T-helper 1 cell treated with Interleukin-12 subunit alpha and Interleukin-12 subunit beta and Interleukin-4 antibody, amounts not matched to agents 30 ng/mL and 1 ng/mL, for 36 hours (primary cell): ENCODE measurements around the gene CNIH1. TPM values are rescaled to one million over a fixed set of nuclear protein-coding genes. Genes with fewer than 3 reads are reported as not detected.
"Not testable (repeated sequence)": the region's sequence is repeated elsewhere in the genome, so short reads cannot be mapped to it uniquely, and the experiment has no call there.

Source experiments
- intact Hi-C: fragments of 100-400 bp; cut with micrococcal nuclease; formaldehyde crosslinking; loops from one replicate; pipeline ENCODE4 v1.15.1; 2024
- total RNA-seq: library from RNA; stranded (reverse); gene quantifications from 2 replicates; pipeline ENCODE4 v1.2.3, GENCODE V29; 2022

CNIH1 gene
- total RNA-seq, 1 donor from 2014 or later: 77.3 TPM

- intact Hi-C loops: loop anchor here (1.0 kb wide), 1 partner anchor 39 kb away; no protein-coding TSS in a partner anchor
These were observed 5.6 kb downstream of the CNIH1 start for GRCh38 chr14:54435500-54435981.

- intact Hi-C loops: no loop called here
These were observed 12.6 kb downstream of the CNIH1 start for GRCh38 chr14:54428527-54428926.

DNA sequence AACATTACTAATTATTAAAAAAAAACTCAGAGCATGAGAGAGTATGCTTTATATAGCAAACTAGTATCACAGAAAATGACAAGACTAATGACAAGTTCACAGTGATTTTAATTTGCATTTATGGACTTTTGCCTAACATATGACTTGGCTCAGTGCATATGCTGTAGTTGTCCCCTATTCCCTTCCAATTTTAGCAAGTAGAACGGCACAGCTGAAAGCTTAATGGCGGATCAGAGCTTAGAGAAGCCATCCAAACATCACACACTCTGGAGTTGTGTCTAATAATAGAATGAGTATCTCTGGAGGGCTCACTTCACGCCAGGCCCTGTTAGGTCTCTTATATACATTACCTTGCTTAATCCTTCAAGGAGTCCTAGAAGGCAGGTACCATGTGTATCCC, 13.3 kb downstream of the CNIH1 start:
- intact Hi-C loops: no loop called here

DNA sequence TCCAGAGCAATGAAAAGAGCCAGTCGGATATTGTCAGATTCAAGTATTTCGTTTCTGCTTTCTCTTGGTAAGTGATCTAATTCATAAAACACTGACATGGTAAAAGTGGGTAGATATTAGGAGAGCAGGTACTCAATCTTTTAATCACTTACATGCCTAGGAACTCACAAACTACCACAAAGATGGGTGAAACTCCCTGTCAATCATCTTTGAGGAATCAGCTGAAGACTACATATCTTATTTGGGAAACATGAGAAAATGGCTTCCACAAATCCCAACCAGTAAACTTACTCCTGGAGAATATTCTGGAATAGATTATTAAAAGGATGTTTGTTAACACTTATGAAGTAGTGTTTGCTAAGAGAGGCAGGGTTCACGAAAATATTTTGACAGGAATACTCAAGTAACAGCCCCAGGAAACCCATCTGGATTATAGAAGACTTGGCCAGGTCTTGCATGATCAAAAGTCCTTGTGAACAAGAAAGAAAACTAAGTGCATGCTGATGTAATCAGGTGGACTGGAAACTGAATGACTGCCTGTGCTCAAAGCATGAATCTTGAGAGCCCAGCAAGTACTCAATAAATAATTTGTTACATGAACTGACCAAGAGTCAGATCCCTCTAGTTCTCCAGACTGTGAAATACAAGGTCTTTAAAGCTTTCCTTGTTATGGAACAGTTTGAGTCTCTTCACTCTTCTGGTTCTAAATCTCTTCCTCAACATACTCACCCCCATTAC, 15.5 kb downstream of the CNIH1 start:
- intact Hi-C loops: no loop called here

- intact Hi-C loops: no loop called here
These were observed 16.1 kb downstream of the CNIH1 start for GRCh38 chr14:54425068-54425467.

GRCh38 chr14:54424479-54424901, 16.7 kb downstream of the CNIH1 start:
- intact Hi-C loops: no loop called here

DNA sequence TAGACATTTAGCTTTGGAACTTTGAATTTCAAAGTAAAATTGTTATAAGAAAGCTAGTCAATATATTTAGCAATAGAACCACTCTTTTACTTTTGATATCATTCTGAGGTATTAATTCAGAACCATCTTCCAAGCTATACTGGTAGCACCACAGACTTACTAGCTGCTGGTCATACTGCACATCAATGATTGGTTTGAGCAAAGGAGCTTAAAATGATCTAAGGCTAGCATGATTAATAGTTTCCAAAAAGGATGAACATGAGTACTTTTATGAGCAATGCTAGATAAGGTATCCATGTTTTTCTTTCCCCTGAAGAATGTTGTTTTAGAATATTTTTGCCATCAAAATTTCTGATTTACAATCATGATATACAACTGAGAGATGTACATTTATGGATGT, 17.2 kb downstream of the CNIH1 start:
- intact Hi-C loops: no loop called here

- intact Hi-C loops: loop anchor here (1.0 kb wide), 1 partner anchor 11 kb away; no protein-coding TSS in a partner anchor
These were observed 20.6 kb downstream of the CNIH1 start for GRCh38 chr14:54420478-54421142.

DNA sequence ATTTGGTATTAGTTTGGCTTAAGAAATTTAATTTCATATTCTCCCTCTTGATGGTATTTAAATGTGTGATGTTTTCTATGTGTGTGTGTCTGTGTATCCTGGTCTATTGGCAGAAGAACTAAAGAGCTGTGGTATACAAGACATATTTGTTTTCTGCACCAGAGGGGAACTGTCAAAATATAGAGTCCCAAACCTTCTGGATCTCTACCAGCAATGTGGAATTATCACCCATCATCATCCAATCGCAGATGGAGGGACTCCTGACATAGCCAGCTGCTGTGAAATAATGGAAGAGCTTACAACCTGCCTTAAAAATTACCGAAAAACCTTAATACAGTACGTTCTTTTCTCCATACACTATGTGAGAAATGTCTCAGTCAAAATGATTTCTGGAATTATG, 29.8 kb downstream of the CNIH1 start:
- intact Hi-C loops: no loop called here

DNA sequence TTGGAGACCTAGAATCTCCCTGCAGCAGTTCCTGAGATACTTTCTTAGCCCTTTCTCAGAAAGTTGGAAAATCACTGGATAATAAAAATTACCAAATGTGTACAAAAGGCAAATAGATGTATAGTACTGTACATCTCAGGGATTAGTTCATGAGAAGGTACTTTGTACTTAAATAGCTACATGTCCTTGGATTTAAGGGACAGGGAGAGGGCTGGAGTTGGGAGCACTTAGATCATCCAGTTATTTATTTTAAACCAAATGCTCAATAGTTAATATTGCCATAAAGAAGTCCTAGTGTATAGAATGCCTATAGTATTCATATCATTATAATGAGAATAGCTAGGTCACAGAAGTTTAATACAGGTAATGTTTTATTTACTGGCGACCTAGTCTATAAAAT, 31.0 kb downstream of the CNIH1 start:
- intact Hi-C loops: no loop called here

- intact Hi-C loops: not testable (repeated sequence)
These were observed 37.7 kb downstream of the CNIH1 start for GRCh38 chr14:54403401-54404005.

DNA sequence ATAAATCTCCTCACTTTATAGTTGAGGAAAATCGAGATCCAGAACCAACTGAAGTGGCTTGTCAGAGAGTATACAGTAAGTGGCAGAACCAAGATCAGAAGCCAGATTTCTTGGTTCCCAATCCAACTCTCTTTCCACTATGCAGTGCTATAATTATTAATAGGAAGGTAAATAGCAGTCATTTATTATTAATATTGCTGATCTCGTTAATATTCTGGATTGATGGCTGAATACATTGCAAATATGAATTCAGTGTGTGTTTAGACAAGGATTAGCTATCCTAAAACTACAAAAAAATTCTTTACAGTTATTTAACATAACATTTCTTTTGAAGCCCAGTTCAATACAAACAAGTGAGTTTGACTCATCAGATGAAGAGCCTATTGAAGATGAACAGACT, 41.6 kb downstream of the CNIH1 start:
- intact Hi-C loops: loop anchor here (5.0 kb wide), 3 partner anchors 873 to 1997 kb away; partner anchors contain the start of genes DDHD1 and FBXO34

- intact Hi-C loops: loop anchor here (1.0 to 5.0 kb wide), 14 partner anchors 39 to 1994 kb away; partner anchors contain the start of genes CGRRF1, CNIH1, DDHD1 and FBXO34
These were observed 44.5 kb downstream of the CNIH1 start, which contains the start of gene CDKN3 for GRCh38 chr14:54396493-54397335. TSS of gene CDKN3 (plus strand) at chr14:54397007. CDS start at chr14:54397069, 62 bp downstream.

DNA sequence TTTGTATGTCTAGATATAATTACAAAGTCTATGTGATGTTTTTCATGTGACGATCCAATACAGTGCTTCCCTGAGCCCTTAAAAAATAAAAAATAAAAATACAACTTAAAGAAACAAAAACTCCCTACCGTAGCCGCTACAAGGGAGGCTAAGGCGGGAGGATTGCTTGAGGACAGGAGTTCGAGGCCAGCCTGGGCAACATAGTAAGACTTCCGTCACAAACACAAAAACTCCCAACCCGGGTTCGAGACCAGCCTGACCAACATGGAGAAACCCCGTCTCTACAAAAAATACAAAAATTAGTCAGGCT, 45.0 kb downstream of the CNIH1 start:
- intact Hi-C loops: loop anchor here (1.0 to 5.0 kb wide), 14 partner anchors 39 to 1994 kb away; partner anchors contain the start of genes CGRRF1, CNIH1, DDHD1 and FBXO34

- intact Hi-C loops: loop anchor here (1.0 to 5.0 kb wide), 14 partner anchors 40 to 1993 kb away; partner anchors contain the start of genes CGRRF1, CNIH1, DDHD1 and FBXO34
These were observed 45.5 kb downstream of the CNIH1 start for GRCh38 chr14:54395716-54396115.

- intact Hi-C loops: loop anchor here (5.0 kb wide), 3 partner anchors 877 to 1993 kb away; partner anchors contain the start of genes DDHD1 and FBXO34
These were observed 45.9 kb downstream of the CNIH1 start for GRCh38 chr14:54395284-54395683.

DNA sequence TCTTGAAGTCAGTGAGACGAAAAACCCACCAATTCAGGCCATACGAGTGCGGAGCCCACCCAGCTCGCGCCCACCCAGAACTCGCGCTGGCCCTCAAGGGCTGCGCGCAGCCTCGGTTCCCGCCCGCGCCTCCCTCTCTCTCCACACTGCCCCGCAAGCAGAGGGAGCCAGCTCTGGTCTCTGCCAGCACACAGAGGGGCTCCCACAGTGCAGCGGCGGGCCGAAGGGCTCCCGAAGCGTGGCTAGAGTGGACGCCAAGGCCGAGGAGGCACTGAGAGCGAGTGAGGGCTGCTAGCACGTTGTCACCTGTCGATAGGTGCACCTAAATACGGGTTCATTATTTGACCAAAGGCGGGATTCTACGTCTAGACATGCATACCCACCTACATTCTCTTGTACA, 46.6 kb downstream of the CNIH1 start:
- intact Hi-C loops: no loop called here

DNA sequence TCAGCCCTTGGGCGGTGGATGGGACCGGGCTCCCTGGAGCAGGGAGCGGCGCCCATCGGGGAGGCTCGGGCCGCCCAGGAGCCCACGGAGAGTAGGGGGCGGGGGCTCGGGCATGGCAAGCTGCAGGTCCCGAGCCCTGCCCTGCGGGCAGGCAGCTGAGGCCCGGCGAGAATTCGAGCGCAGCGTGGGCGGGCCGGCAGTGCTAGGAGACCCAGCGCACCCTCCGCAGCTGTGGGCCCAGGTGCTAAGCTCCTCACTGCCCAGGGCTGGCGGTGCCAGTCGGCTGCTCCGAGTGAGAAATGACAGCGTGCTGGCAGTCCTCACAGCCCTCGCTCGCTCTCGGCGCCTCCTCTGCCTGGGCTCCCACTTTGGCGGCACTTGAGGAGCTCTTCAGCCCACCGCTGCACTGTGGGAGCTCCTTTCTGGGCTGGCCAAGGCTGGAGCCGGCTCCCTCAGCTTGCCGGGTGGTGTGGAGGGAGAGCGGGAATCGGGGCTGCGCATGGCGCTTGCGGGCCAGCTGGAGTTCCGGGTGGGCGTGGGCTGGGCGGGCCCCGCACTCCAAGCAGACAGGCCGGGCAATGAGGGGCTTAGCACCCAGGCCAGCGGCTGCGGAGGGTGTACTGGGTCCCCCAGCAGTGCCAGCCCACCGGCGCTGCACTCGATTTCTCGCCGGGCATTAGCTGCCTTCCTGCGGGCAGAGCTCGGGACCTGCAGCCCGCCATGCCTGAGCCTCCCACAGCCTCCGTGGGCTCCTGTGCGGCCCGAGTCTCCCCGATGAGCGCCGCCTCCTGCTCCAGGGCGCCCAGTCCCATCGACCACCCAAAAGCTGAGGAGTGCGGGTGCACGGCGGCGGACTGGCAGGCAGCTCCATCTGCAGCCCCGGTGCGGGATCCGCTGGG, 47.9 kb downstream of the CNIH1 start:
- intact Hi-C loops: not testable (repeated sequence)

DNA sequence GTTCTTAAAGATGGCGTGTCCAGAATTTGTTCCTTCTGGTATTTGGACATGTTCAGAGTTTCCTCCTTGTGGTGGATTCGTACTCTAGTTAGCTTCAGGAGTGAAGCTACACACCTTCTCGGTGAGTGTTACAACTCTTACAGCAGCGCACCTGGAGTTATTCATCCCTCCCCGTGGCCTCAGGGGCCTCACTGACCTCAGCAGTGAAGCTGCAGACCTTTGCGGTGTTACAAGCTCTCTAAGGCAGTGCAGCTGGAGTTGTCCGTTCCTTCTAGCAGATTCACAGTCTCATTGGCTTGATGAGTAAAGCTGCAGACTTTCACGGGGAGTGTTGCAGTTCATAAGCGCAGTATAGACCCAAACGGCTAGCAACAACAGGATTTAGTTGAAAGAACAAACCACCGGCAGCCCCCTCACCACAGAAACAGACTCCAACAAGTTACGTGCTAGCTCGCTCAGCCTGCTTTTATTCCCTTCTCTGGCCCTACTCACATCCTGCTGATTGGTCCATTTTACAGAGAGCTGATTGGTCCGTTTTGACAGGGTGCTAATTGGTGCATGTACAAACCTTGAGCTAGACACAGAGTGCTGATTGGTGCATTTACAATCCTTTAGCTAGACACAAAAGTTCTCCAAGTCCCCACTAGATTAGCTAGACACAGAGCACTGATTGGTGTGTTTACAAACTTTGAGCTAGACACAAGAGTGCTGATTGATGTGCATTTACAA, 48.9 kb downstream of the CNIH1 start:
- intact Hi-C loops: no loop called here
